IMR-90 (cell line): ENCODE measurements around the gene NEMF. TPM values are rescaled to one million over a fixed set of nuclear protein-coding genes. Genes with fewer than 3 reads are reported as not detected.

ENCODE experiments used
- ATAC-seq: fragments of 200-7000 bp; cut with Tn5 transposase; 2 replicates; pipeline ENCODE4 v1.9.1; 2020; ENCODE audit warnings: low read depth, mild to moderate bottlenecking, moderate library complexity
- BruUV-seq: library from RNA; stranded (reverse); fragments of 400-500 nt; replicated peaks from 2 replicates; lab custom pipeline; 2021; lab: Mats Ljungman, UMichigan
- CTCF ChIA-PET: fragments of 300-600 bp; formaldehyde crosslinking; extraction: SDS; loops from one replicate; lab custom pipeline; 2021; ENCODE audit warnings: antibody characterized with exemption; lab: Yijun Ruan, JAX
- POLR2A ChIA-PET: fragments of 300-600 bp; sonication (Branson Sonifier 250); formaldehyde crosslinking; loops from one replicate; lab custom pipeline; 2022; ENCODE audit warnings: antibody characterized with exemption; ENCODE audit not compliant: unreplicated experiment; lab: Charles Lee
- DNase-seq: peaks from one replicate; pipeline ENCODE4 v3.0.0; 2013
- H2AFZ ChIP-seq: replicated peaks from 2 replicates; pipeline ENCODE3; 2013; ENCODE audit warnings: low read length, mild to moderate bottlenecking; ENCODE audit not compliant: poor library complexity
- H2AK5ac ChIP-seq: 2 replicates; pipeline ENCODE4 v1.6.1; 2013; ENCODE audit warnings: low read depth, low read length, inconsistent platforms
- H2AK9ac ChIP-seq: replicated peaks from 2 replicates; pipeline ENCODE3; 2013; ENCODE audit warnings: mild to moderate bottlenecking, low read depth, low read length, moderate library complexity; ENCODE audit not compliant: poor library complexity
- H2BK120ac ChIP-seq: 2 replicates; pipeline ENCODE4 v1.6.1; 2013; ENCODE audit warnings: low read depth, low read length, inconsistent platforms
- H2BK15ac ChIP-seq: 3 replicates; pipeline ENCODE4 v1.6.1; 2013; ENCODE audit warnings: low read depth, low read length, inconsistent platforms
- H2BK20ac ChIP-seq: 2 replicates; pipeline ENCODE4 v1.6.1; 2013; ENCODE audit warnings: low read depth, mild to moderate bottlenecking, inconsistent platforms, low read length, moderate library complexity
- H2BK5ac ChIP-seq: 2 replicates; pipeline ENCODE4 v1.6.1; 2013; ENCODE audit warnings: mild to moderate bottlenecking, low read depth, low read length, inconsistent platforms; ENCODE audit not compliant: poor library complexity, severe bottlenecking
- H3K14ac ChIP-seq: replicated peaks from 2 replicates; pipeline ENCODE4 v1.6.1; 2013; ENCODE audit warnings: low read depth, low read length, inconsistent platforms
- H3K18ac ChIP-seq: 2 replicates; pipeline ENCODE4 v1.6.1; 2013; ENCODE audit warnings: low read depth, low read length, control low read depth
- H3K23ac ChIP-seq: 2 replicates; pipeline ENCODE4 v1.6.1; 2013; ENCODE audit warnings: low read depth, low read length, inconsistent platforms
- H3K27ac ChIP-seq: 2 replicates; pipeline ENCODE4 v1.5.1; 2013; ENCODE audit warnings: mild to moderate bottlenecking, control low read depth, low read length; ENCODE audit not compliant: insufficient read depth
- H3K27me3 ChIP-seq: 2 replicates; pipeline ENCODE4 v1.6.1; 2013; ENCODE audit warnings: low read length; ENCODE audit not compliant: control insufficient read depth, insufficient read depth
- H3K36me3 ChIP-seq: 2 replicates; pipeline ENCODE4 v1.6.1; 2013; ENCODE audit warnings: low read length, mixed read lengths; ENCODE audit not compliant: control insufficient read depth, insufficient read depth
- H3K4ac ChIP-seq: 2 replicates; pipeline ENCODE4 v1.6.1; 2013; ENCODE audit warnings: low read depth, low read length, inconsistent platforms
- H3K4me1 ChIP-seq: 2 replicates; pipeline ENCODE4 v1.6.1; 2013; ENCODE audit warnings: low read length, mixed read lengths; ENCODE audit not compliant: control insufficient read depth, insufficient read depth
- H3K4me2 ChIP-seq: 2 replicates; pipeline ENCODE4 v1.6.1; 2013; ENCODE audit warnings: low read depth, mild to moderate bottlenecking, control low read depth, low read length, moderate library complexity
- H3K4me3 ChIP-seq: 2 replicates; pipeline ENCODE4 v1.5.1; 2013; ENCODE audit warnings: low read depth, mild to moderate bottlenecking, control low read depth, low read length, moderate library complexity; ENCODE audit not compliant: insufficient read depth
- H3K56ac ChIP-seq: 2 replicates; pipeline ENCODE4 v1.6.1; 2013; ENCODE audit warnings: low read length, inconsistent platforms; ENCODE audit not compliant: insufficient read depth; ENCODE audit errors: extremely low read depth
- H3K79me1 ChIP-seq, 2 experiments: 2 replicates each; pipeline ENCODE4 v1.6.1; 2013; ENCODE audit warnings: low read length in 2 of 2, inconsistent platforms in 1 of 2, low read depth in 1 of 2
- H3K9ac ChIP-seq: 2 replicates; pipeline ENCODE4 v1.6.1; 2013; ENCODE audit warnings: low read depth, low read length, control low read depth
- H3K9me1 ChIP-seq: 2 replicates; pipeline ENCODE4 v1.6.1; 2013; ENCODE audit warnings: low read length, inconsistent platforms; ENCODE audit not compliant: insufficient read depth
- H3K9me3 ChIP-seq: 2 replicates; pipeline ENCODE4 v1.6.1; 2013; ENCODE audit warnings: low read length; ENCODE audit not compliant: control insufficient read depth, insufficient read depth
- H4K20me1 ChIP-seq: 2 replicates; pipeline ENCODE4 v1.6.1; 2013; ENCODE audit warnings: low read length, inconsistent platforms; ENCODE audit not compliant: insufficient read depth
- H4K5ac ChIP-seq: 2 replicates; pipeline ENCODE4 v1.6.1; 2013; ENCODE audit warnings: mild to moderate bottlenecking, low read depth, low read length, control low read depth
- H4K8ac ChIP-seq, 2 experiments: 2 replicates each; pipeline ENCODE4 v1.6.1; 2013; ENCODE audit warnings: low read depth in 2 of 2, low read length in 2 of 2, control low read depth in 1 of 2, inconsistent platforms in 1 of 2
- H4K91ac ChIP-seq: 2 replicates; pipeline ENCODE4 v1.6.1; 2013; ENCODE audit warnings: low read depth, low read length, inconsistent platforms; ENCODE audit not compliant: insufficient read depth
- BHLHE40 ChIP-seq: fragments of 150-350 bp; IDR thresholded peaks from 2 replicates; pipeline ENCODE4 v1.6.1; 2016; ENCODE audit warnings: mild to moderate bottlenecking, low read depth, low read length
- CEBPB ChIP-seq: IDR thresholded peaks from 2 replicates; pipeline ENCODE4 v1.6.1; 2012; ENCODE audit warnings: low read depth, low read length, improper control_type of control experiment
- CHD1 ChIP-seq: IDR thresholded peaks from 2 replicates; pipeline ENCODE4 v1.6.1; 2012; ENCODE audit warnings: low read depth, low read length, improper control_type of control experiment
- FOS ChIP-seq: fragments of 150-350 bp; IDR thresholded peaks from 2 replicates; pipeline ENCODE4 v1.6.1; 2016; ENCODE audit warnings: low read depth, low read length
- MAFK ChIP-seq: IDR thresholded peaks from 2 replicates; pipeline ENCODE4 v1.6.1; 2012; ENCODE audit warnings: low read depth, low read length, improper control_type of control experiment
- MAZ ChIP-seq: IDR thresholded peaks from 2 replicates; pipeline ENCODE4 v1.6.1; 2012; ENCODE audit warnings: low read depth, mild to moderate bottlenecking, low read length, improper control_type of control experiment, moderate library complexity, borderline replicate concordance
- MXI1 ChIP-seq: IDR thresholded peaks from 2 replicates; pipeline ENCODE4 v1.6.1; 2012; ENCODE audit warnings: low read depth, mild to moderate bottlenecking, low read length, moderate library complexity, borderline replicate concordance
- NFE2L2 ChIP-seq: fragments of 150-350 bp; IDR thresholded peaks from 2 replicates; pipeline ENCODE4 v1.6.1; 2016; ENCODE audit warnings: low read depth, mild to moderate bottlenecking, low read length
- POLR2A ChIP-seq: IDR thresholded peaks from 2 replicates; pipeline ENCODE4 v1.6.1; 2012; ENCODE audit warnings: mild to moderate bottlenecking, low read depth, low read length
- RAD21 ChIP-seq: IDR thresholded peaks from 2 replicates; pipeline ENCODE4 v1.6.1; 2012; ENCODE audit warnings: low read length, improper control_type of control experiment
- RCOR1 ChIP-seq: IDR thresholded peaks from 2 replicates; pipeline ENCODE4 v1.6.1; 2012; ENCODE audit warnings: mild to moderate bottlenecking, low read length, improper control_type of control experiment; ENCODE audit not compliant: insufficient replicate concordance
- RFX5 ChIP-seq: IDR thresholded peaks from 2 replicates; pipeline ENCODE4 v1.8.0; 2012; ENCODE audit warnings: low read depth, mild to moderate bottlenecking, low read length, moderate library complexity
- SMC3 ChIP-seq: fragments of 150-350 bp; IDR thresholded peaks from 2 replicates; pipeline ENCODE4 v1.6.1; 2016; ENCODE audit warnings: low read depth, mild to moderate bottlenecking, antibody characterized with exemption, low read length, moderate library complexity
- USF2 ChIP-seq: fragments of 150-350 bp; IDR thresholded peaks from 2 replicates; pipeline ENCODE4 v1.6.1; 2017; ENCODE audit warnings: mild to moderate bottlenecking, antibody characterized with exemption, low read length, low read depth
- WGBS, 2 experiments: methylation state at CpG; one replicate each; pipeline versions ENCODE4 v1.1.5 to v1.1.7; 2013; ENCODE audit warnings: missing lambda C conversion rate in 2 of 2; ENCODE audit not compliant: insufficient read length in 1 of 2; ENCODE audit errors: extremely low coverage in 2 of 2; 5-methylcytosine and 5-hydroxymethylcytosine counted together
- dilution Hi-C: fragments of 300-500 bp; cut with HindIII; formaldehyde crosslinking; loops from one replicate; pipeline ENCODE4 v1.14.3; 2018; ENCODE audit warnings: low sequenced_read_pairs; ENCODE audit not compliant: unreplicated experiment
- in situ Hi-C: fragments of 300-500 bp; cut with MboI; formaldehyde crosslinking; loops from 3 replicates; pipeline ENCODE4 v1.14.3; 2019; ENCODE audit warnings: low sequenced_read_pairs, inconsistent platforms, mixed read lengths
- intact Hi-C: fragments of 100-400 bp; cut with micrococcal nuclease; formaldehyde crosslinking; loops from 2 replicates; pipeline ENCODE4 v1.10.0; 2022
- polyA plus RNA-seq, 3 experiments: library from polyadenylated mRNA; depleted of rRNA; stranded (reverse); fragments of >200 nt; gene quantifications; 2 replicates each; pipeline ENCODE4 v1.2.3, GENCODE V29; 2012; ENCODE audit warnings: low replicate concordance in 1 of 3
- total RNA-seq: library from RNA; depleted of rRNA; stranded (reverse); fragments of >200 nt; gene quantifications from 2 replicates; pipeline ENCODE4 v1.2.3, GENCODE V29; 2012
- TF ChIP-seq, protein P1 (sequence below): fragments of 150-350 bp; IDR thresholded peaks from 2 replicates; pipeline ENCODE4 v1.6.1; 2016; ENCODE audit warnings: low read depth, mild to moderate bottlenecking, low read length, moderate library complexity, borderline replicate concordance
- TF ChIP-seq, protein P2 (sequence below): conservative IDR thresholded peaks from 2 replicates; pipeline ENCODE4 v1.5.1; 2012; ENCODE audit warnings: mild to moderate bottlenecking, low read depth, low read length, improper control_type of control experiment

NEMF gene
- total and polyA plus RNA-seq, 2 of the 4 experiments (the other 2 are of a cell fraction) = 19.5 to 30.5 TPM

DNA sequence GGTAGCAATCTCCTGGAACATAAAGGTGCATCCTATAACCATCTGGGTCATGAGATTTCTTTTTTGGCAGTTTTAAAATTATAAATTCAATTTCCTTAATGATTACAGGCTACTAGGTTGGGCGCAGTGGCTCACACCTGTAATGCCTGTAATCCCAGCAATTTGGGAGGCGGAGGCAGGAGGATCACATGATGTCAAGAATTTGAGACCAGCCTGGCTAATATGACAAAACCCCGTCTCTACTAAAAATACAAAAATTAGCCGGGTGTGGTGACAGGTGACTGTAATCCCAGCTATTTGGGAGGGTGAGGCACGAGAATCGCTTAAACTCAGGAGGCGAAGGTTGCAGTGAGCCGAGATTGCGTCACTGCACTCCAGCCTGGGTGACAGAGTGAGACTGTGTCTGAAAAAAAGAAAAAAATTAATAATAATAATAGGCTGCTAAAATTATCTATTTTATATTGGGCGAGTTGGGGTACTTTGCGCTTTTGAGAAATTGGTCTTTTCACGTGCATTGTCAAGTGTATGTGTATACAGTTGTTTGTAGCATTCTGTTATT lies 23.1 kb upstream of the NEMF start:
- no peak overlapping the region for H3K4me3 ChIP-seq
- H4K20me1 ChIP-seq = no peaks in the 10 kb centered on the region
- no peak overlapping the region for H2BK15ac ChIP-seq
- H3K14ac ChIP-seq = no peak overlapping the region
- H3K27me3 ChIP-seq = no peaks in the 10 kb centered on the region
- CTCF ChIA-PET = interaction anchor here (1.0 kb wide), 2 partner anchors 10 to 13 kb away, joined by 3 read pairs; no protein-coding TSS in a partner anchor
- no peak overlapping the region for H2BK5ac ChIP-seq
- in situ Hi-C loops (no loop called here), intact Hi-C loops (no loop called here), dilution Hi-C loops (no loop called here)
- no peak overlapping the region for H3K9ac ChIP-seq
- no peaks in the 10 kb centered on the region for H3K36me3 ChIP-seq
- no peak for TF ChIP-seq RAD21
- TF ChIP-seq CHD1 = no peak
- TF ChIP-seq SMC3 = no peak
- TF ChIP-seq, protein P1, sequence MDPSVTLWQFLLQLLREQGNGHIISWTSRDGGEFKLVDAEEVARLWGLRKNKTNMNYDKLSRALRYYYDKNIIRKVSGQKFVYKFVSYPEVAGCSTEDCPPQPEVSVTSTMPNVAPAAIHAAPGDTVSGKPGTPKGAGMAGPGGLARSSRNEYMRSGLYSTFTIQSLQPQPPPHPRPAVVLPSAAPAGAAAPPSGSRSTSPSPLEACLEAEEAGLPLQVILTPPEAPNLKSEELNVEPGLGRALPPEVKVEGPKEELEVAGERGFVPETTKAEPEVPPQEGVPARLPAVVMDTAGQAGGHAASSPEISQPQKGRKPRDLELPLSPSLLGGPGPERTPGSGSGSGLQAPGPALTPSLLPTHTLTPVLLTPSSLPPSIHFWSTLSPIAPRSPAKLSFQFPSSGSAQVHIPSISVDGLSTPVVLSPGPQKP = no peak
- TF ChIP-seq FOS = no peak
- TF ChIP-seq RFX5 = no peak
- TF ChIP-seq, protein P2, sequence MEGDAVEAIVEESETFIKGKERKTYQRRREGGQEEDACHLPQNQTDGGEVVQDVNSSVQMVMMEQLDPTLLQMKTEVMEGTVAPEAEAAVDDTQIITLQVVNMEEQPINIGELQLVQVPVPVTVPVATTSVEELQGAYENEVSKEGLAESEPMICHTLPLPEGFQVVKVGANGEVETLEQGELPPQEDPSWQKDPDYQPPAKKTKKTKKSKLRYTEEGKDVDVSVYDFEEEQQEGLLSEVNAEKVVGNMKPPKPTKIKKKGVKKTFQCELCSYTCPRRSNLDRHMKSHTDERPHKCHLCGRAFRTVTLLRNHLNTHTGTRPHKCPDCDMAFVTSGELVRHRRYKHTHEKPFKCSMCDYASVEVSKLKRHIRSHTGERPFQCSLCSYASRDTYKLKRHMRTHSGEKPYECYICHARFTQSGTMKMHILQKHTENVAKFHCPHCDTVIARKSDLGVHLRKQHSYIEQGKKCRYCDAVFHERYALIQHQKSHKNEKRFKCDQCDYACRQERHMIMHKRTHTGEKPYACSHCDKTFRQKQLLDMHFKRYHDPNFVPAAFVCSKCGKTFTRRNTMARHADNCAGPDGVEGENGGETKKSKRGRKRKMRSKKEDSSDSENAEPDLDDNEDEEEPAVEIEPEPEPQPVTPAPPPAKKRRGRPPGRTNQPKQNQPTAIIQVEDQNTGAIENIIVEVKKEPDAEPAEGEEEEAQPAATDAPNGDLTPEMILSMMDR = no peak
- TF ChIP-seq MAFK = no peak
- TF ChIP-seq RCOR1 = no peak
- TF ChIP-seq CEBPB = no peak
- TF ChIP-seq MXI1 = no peak
- TF ChIP-seq POLR2A = no peak
- no peak for TF ChIP-seq NFE2L2
- TF ChIP-seq USF2 = no peak
- no peak for TF ChIP-seq MAZ
- TF ChIP-seq BHLHE40 = no peak
- H2AK5ac ChIP-seq = no peak overlapping the region
- no peaks in the 10 kb centered on the region for H3K79me1 ChIP-seq
- H2BK120ac ChIP-seq = no peak overlapping the region
- POLR2A ChIA-PET = no interaction called here
- H2AFZ ChIP-seq = no peak overlapping the region
- no peak overlapping the region for H3K27ac ChIP-seq
- BruUV-seq = no TSS peak
- no peak overlapping the region for H4K8ac ChIP-seq
- H4K91ac ChIP-seq = no peak overlapping the region
- H3K4me1 ChIP-seq = no peaks in the 10 kb centered on the region
- no peaks in the 10 kb centered on the region for H3K9me3 ChIP-seq
- DNase-seq = no peak
- 0 out of 2 replicates have a peak, but pooled peaks cover 2% of the 10 kb centered on the region for H3K9me1 ChIP-seq
- no peak overlapping the region for H3K18ac ChIP-seq
- H3K4me2 ChIP-seq = no peak overlapping the region
- no peak overlapping the region for H3K56ac ChIP-seq
- H3K23ac ChIP-seq = no peak overlapping the region
- H2BK20ac ChIP-seq = no peak overlapping the region
- no peak overlapping the region for H2AK9ac ChIP-seq
- no peak for ATAC-seq
- H3K4ac ChIP-seq = no peak overlapping the region
- H4K5ac ChIP-seq = no peak overlapping the region
- no CpG with 5 or more reads among the region's 12 CpGs for WGBS, 2 experiments
